HG03196 (cell line): Measurements from ENCODE around the gene RASA4B.
A peak's percentile ranks its signal among the peaks of the same experiment; 100 is the strongest.
"Not testable (repeated sequence)": the region's sequence is repeated elsewhere in the genome, so short reads cannot be mapped to it uniquely, and the experiment has no call there.

Experiments
- ATAC-seq: cut with Tn5 transposase; IDR thresholded peaks from one replicate; pipeline ENCODE4 v1.9.1; 2021; ENCODE audit not compliant: unreplicated experiment

The RASA4B gene

DNA sequence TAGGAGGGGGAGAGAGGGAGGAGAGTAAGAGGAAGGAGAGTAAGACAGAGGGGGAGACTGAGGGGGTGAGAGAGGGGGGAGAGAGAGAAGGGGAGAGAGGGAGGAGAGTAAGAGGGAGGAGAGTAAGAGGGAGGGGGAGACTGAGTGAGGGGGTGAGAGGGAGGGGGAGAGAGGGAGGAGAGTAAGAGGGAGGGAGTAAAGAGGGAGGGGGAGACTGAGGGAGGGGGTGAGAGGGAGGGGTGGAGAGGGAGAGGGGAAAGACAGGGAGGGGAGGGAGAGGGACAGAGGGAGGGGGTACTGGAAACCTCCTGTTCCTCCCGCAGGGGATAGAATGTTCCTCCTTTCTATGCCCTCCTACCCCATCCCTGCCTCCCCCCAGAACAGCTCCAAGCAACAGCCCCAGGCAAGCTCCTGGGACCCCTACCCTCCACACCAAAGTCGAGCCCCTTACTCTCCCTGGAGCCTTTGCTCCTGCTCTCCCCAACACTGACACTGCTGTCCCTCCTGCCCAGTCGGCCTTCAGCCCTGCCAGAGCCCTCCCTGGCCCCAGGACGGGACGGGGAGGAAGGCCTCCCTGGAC is 4.8 kb downstream of the RASA4B start:
- not testable (repeated sequence) for ATAC-seq

DNA sequence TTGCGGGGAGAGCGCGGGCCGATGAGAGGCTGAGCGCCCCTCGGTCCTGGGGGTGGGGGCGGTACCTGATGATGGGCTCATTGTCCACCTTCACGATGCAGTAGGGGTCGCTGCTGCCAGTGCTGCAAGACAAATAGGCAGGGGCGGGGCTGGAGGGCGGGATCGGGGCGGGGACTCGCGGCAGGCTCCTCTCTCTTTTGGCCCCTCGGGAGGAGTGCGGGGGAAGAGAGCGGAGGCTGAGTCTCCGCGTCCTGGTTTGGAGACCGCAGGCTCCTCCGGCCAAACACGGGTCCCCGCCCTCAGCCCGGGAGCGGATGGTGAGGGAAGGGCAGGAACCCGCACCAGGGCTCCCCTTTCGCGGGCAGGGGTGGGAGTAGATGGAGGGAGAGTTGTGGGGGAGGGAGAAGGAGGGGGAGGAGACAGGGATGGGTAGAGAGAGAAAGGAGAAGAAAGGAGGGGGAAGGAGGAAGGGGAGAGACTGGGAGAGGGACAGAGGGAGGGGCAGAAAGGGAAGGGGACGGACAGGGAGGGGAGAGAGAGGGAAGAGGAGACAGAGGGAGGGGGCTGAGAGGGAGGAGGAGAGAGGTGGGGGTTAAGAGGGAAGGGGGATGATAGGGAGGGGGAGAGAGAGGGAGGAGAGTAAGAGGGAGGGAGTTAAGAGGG is 5.6 kb downstream of the RASA4B start:
- peak; percentile 29 for ATAC-seq

DNA sequence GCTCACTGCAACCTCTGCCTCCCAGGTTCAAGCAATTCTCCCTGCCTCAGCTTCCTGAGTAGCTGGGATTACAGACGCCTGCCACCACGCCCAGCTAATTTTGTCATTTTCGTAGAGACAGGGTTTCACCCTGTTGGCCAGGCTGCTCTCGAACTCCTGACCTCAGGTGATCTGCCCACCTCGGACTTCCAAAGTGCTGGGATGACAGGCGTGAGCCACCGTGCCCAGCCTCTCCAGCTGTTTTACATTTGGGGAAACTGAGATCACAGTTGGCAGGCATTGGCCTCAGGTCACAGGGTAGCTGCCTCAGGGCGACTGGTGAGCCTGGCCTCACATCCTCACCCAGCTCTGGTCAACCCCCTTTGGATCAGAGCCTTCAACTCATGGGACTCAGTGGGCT is 7.0 kb downstream of the RASA4B start:
- ATAC-seq: not testable (repeated sequence)

DNA sequence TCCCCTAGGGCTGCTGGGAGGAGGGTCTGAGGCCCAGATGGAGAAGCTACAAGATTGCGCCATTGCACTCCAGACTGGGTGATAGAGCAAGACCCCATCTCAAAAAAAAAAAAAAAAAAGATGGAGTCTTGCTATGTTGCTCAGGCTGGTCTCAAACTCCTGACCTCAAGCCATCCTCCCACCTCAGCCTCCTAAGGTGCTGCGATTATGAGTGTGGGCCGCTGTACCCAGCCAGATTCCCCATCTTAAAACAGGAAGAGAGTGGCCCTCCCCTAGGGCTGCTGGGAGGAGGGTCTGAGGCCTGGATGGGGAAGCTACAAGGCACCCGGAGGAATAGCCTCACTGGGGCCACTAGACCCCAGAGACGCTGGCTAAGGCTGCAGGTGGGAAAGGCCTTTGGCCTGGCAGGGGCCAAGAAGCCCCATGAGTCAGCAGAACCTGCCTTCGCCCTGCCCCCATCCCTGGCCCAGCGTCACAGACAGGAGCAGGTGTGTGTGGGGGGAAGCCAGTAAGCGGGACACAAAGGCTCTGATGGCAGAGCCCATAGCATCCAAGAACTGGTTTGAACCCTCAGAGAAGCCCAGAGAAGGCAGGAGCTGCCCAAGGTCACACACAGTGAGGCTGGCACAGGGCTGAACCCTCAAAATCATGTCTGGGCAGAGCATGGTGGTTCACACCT is 10.0 kb downstream of the RASA4B start:
- not testable (repeated sequence) for ATAC-seq

DNA sequence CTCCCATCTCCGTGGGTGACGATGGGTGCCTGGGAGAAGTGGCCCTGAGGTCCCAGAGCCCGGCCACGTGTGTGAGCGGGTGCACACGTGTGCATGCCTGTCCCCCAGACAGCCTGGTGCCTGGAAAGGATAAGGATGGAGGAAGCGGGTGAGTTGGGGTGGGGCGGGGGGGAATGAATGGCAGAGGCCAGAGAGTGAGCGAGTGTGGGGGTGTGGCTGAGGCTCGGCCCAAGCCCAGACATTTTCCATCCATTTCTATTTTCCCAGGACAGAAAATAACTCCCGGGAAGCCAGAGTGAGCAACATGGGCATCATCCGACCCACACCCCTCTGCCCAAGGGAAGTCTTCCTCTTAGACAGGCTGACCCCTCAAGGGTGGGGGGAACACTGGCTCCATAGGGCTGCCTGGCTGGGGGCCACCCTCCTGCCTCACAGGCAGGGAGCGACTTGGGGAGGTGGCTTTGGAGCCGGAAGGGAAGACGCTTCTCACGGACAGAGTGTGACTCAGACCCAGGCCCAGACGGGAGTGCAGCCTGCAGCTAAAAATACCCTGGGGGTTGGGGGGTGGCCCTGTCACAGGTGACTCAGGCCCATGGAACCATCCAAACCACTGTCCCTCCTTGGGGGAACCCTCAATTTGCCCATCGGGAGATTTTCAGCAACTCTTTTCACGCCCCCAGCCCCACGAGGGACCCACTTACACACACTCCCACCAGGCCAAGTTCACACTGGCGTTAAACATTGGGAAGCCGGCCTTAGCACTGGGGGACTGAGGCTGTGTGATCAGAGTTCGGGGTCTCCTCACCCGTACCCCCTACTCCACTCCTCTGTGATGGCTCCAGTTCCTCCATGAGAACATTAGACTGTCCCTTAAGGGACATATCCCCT is 12.0 kb downstream of the RASA4B start:
- ATAC-seq: not testable (repeated sequence)

DNA sequence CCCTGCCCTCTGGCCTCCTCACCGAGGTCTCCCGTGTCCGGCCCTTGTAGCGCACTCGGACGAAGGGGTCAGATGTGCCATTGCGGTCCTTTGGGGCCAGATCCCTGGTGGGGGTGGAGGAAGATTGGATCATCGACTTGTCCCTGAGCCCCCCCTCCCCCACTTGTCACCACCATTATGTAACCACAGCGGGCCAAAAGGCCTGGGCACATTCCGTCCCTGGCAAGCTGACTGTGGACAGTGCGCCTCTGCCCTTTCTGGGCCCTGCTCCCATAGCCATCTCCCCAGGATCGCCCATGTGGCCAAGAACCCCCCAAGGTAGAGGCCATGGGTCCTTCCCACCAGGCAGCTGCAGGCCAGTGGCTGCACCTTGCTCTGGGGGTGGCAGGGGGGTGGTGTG is 14.4 kb downstream of the RASA4B start:
- ATAC-seq: not testable (repeated sequence)

DNA sequence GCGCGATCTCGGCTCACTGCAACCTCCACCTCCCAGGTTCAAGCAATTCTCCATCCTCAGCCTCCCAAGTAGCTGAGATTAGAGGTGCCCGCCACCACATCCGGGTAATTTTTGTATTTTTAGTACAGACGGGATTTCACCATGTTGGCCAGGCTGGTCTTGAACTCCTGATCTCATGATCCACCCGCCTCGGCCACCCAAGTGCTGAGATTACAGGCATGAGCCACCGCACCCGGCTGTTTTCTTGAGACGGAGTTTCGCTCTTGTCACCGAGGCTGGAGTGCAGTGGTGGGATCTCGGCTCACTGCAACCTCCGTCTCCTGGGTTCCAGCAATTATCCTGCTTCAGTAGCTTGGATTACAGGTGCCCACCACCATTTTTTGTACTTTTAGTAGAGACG is 19.3 kb downstream of the RASA4B start:
- not testable (repeated sequence) for ATAC-seq

DNA sequence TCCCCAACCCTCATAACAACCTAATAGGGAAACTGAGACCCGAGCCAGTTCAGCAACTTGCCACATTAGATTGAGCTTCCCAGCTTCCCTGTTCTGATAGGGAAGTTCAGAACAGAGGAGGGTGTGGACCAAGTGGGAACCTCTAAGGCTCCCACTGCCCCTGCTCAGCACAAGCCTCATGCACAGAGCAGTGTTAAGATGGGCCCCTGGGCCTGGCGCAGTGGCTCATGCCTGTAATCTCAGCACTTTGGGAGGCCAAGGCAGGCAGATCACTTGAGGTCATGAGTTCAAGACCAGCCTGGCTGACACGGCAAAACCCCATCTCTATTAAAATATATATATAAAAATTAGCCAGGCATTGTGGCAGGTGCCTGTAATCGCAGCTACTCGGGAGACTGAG is 20.3 kb downstream of the RASA4B start:
- ATAC-seq: not testable (repeated sequence)

DNA sequence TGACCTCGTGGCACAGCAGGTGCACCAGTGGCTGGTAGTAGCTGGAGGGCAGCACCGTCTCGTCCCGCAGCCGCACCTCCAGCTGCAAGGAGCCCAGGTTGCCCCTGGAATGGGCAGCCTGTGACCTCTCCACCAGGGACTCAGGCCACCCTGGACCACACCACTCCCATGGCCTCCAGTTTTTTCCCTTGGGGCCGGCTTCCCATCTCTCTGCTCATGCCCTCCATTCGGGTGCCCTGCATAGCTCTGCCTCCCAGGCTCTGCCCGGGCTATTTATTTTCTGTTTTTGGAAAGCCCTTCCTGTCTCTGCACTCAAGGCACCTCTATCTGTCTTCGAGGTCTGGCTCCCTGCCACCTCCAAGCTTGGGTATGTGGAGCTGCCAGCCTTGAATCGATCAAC is 20.7 kb downstream of the RASA4B start:
- not testable (repeated sequence) for ATAC-seq

DNA sequence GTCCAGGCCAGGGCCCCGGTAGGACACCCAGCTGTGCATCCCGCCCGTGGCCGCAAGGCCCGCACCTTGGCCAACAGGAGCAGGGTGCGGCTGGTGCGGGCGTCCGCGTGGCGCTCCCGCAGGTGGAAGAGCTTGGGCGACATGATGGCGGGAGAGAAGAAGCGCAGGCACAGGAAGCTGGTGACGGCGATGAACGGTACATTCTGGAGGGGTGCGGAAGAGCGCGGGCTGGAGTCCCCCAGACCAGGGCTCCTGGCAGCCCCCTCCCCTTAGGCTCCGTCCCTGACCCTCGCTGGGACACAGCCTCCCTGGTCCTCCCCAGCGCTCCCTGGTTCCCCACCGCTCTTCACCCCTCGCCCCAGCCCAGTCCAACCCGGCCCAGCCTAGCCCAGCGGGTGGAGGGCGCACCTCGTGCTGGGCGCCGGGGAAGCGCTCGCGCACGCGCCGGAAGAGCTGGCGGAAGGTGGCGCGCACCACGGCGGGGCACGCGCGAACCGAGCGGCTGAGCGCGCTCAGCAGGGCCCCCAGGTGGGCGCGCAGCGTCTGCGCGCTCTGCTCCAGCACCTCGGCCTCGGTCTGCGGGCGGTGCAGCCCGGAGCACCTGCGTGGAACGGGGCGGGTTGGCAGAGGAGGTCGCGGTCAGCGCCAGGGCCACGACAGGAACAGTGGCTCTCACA is 23.0 kb downstream of the RASA4B start:
- peak; percentile 62 for ATAC-seq

DNA sequence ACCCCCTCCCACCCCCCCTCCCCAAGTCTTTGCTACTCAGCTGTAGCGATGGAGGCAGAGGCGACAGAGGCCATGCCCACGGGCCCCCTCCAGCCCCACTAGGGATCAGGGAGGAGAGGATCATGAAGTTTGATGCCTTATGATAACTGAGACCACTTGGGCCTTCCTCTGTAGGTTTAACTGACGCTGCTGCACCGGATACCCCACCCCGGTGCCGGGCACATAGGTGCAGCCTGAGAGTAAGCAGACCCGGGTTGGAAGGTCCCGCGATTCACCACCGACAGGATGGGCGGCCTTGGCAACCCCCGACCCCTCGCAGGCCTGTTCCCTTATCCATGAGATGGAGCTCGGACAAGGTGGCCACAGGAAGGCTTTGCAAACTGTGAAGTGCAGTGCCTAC is 23.6 kb downstream of the RASA4B start:
- ATAC-seq: not testable (repeated sequence)

DNA sequence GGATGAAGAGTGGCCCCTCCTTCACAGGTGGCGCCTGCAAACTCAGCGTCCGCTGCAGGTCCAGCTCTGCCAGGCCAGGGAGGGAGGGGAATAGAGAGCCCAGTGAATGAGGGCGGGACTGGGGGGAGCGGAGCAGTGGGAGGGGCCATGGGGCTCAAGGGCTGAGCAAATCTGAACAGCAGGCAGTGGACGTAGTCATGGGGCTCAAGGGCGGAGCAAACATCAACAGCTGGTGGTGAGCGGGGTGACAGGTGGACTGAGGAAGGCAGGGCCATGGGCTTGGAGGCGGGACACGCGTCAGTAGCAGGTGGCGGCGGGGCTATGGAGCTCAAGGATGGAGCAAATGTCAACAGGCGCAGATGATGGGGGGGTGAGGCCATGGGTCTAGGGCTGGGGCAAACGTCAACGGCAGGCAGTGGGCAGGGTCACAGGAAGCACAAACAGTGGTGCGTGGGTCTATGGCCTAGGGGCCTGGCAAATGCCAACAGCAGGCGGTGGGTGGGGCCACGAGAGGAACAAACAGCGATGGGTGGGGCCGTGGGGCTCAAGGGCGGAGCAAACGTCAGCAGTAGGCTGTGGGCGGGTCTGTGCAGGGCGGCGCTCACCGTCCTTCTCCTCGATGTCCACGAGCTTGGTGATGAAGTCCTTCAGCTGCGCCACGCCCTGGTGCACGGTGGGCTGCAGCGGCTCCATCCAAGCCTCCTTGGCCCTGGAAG is 24.2 kb downstream of the RASA4B start:
- not testable (repeated sequence) for ATAC-seq

DNA sequence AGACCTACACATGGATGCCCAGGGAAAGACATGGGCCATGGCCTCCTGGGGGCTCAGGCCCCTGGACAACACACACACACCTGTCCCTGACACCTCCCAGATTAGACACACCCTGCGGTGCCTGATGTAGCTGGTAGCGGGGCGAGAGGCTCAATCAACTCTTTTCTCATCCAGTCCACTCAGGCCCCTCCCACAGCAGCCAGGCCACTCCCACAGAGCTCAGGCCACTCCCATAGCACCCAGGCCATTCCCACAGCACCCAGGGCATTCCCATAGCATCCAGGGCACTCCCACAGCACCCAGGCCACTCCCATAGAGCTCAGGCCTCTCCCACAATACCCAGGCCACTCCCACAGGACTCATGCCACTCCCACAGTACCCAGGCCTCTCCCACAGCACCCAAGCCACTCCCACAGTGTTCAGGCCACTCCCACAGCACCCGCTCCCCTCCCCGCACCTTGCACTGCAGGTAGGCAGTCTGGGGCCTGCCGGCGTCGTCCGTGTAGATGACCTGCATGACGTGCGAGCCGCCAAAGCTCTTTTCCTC is 27.0 kb downstream of the RASA4B start:
- peak; percentile 36 for ATAC-seq

DNA sequence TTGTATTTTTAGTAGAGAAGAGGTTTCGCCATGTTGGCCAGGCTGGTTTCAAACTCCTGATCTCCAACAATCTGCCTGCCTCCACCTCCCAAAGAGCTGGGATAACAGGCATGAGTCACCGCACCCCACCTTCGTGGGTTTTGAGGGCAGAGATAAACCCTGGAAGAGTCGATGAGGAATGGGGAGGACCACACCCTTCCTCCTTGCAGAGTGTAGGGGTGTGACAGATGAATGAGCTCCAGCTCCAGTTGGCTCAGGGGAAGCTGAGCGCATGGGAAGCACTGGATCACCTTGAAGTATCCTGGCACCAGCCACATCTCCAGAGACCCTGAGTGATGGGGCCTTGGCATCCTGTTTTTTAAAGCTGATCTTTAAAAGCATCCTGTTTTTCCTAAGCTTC is 33.3 kb downstream of the RASA4B start:
- ATAC-seq: not testable (repeated sequence)

DNA sequence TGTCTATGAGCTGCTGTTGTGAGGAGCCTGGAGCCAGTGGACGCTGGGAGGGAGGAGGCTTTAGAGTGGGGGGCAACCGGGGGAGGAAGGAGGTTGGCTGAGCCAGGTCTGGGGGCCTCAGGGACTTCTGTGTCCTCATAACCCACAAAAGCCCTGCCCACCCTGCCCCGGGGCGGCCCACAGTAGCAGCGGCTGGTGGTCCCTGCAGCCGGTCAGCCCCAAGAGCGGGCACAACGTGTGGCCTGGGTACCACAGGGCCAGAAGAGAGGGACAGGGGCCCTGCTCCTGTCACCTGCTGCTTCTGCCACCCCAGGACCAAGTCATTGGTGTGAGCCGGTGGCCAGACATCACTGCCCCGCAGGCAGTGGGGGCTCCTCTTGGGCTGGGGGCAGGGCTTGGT is 35.6 kb downstream of the RASA4B start:
- ATAC-seq: not testable (repeated sequence)

DNA sequence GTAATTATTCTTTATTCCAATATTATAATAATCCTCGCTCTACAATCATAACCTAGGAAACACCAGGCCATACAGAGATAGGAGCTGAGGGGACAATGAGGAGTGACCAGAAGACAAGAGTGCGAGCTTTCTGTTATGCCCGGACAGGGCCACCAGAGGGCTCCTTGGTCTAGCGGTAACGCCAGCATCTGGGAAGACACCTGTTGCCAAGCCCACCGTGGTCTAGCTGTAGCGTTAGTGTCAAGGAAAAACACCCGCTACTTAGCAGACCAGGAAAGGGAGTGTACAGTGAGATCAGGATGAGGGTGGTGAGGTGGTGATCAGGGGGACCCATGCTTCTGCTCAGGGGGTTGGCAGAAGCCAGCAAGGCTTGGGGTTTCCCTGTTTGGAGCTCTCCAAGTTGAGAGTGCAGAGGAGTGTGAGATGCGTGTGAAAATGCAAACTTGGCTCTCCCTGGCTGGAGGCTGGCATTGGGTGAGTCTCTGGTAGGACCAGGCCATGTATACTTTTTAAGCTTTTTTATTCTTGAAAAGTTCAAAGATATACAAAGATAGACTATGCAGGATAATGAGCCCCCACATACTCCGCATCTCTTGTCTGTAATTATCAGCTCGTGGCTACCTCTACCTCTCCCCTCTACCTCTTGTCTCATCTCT is 37.5 kb downstream of the RASA4B start:
- ATAC-seq: not testable (repeated sequence)

DNA sequence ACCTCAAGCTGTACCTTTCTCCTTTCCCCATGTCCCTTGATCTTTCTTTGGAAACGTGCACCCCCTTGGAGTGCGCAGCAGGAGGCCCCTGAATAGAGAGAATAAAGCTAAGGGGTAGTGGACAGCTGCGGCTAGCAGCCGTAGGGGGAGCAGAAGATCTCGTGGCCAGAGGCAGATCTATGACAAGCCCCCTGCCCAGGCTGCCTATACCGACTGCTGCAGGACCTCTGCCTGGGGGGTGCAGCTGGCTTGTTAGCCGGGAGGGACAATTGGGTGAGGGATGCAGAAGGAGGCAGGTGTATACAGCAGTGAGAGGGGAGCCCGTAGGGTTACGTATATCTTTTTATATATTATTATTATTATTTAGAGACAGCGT is 38.4 kb downstream of the RASA4B start:
- peak; percentile 21 for ATAC-seq

DNA sequence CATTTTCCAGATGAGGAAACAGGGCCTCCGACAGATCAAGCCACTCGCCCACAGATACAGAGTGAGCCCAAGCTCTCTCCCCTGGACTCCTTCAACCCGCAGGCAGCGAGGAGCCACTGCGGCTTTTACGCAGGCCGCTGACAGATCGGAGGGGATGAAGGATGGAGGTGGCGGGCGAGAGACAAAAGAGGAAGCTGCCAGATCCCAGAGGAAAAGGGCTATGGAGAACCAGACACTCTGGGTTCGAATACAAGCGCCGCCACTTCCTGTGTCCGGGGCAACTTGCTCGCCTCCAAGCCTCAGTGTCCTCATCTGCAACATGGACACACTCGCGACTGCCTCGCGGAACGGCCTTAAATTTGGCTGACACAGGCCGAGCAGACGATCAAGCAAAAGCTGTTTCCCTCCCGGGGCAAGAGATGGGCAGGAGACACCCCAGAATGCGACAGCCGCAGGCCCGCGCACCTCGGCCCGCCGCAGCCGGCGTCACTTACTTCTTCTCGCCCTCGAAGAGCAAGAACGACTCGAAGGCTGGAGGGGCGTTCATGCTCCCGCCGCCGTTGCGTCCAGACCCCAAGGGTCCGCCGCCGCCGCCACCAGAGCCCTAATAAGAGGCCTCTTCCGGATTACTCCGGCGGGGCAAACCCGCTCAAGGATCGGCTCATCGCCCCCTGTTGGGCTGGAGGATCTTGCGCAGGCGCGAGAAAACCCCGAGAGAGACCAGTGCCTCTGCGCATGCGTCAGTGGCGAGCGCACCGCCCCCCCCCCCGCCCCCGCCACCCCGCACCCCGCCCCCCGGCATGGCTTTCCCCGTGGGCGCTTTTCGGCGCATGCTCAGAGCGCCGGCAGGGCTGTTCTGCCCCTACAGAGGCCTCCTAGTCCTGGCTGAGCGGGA is 39.0 kb downstream of the RASA4B start, which contains the start of gene POLR2J:
TSS of gene POLR2J (minus strand) at position 609 of the 895 bp plus-strand sequence. CDS start at position 547, 62 bp downstream.
- peak; percentile 82 for ATAC-seq
